Testis (tissue), 2 donors: ENCODE measurements around the gene RAB35.

Experiments
- CTCF ChIP-seq, 3 experiments: fragments of 450-650 bp in 2 of 3; fragments of 200-600 bp in 1 of 3; sonication (generic) in 1 of 3; IDR thresholded peaks; one replicate each; pipeline ENCODE4 v1.5.1; 2016 to 2019; ENCODE audit warnings: antibody characterized with exemption in 3 of 3, mild to moderate bottlenecking in 2 of 3, moderate library complexity in 1 of 3
- POLR2A ChIP-seq: fragments of 450-650 bp; IDR thresholded peaks from one replicate; pipeline ENCODE4 v1.6.1; 2017; ENCODE audit warnings: antibody characterized with exemption, mild to moderate bottlenecking, moderate library complexity

GRCh38 chr12:120079411-120080400 is 36.8 kb downstream of the RAB35 start:
- TF ChIP-seq CTCF (IDR thresholded peaks at IDR 0.05) = no peak
- TF ChIP-seq POLR2A = no peak
